HG02678 (cell line): ENCODE data around the gene CLBA1.

ENCODE experiments used
- ATAC-seq: cut with Tn5 transposase; IDR thresholded peaks from one replicate; pipeline ENCODE4 v1.9.1; 2021; ENCODE audit warnings: mild to moderate bottlenecking, moderate library complexity; ENCODE audit not compliant: unreplicated experiment

CLBA1 gene

DNA sequence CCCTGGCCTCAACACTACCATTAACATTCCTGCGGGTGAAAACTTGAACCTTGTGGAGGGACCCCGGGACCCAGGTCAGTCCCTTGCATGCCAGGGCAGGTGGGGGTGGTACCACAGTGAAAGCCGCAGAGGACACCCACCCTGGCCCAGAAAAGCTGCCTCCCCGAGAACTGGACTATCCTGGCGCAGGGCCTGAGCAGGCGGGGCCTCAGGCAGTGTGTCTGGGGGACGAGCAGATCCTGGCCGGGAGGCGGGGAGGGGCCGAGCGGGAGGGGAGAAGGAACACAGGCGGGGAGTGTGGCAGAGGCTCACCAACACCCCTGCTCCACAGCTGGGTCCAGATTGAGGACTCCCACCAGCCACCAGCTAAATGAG is 17.4 kb upstream of the CLBA1 start:
- no peak for ATAC-seq

- ATAC-seq = no peak
Observed at GRCh38 chr14:104968541-104969401, 16.8 kb upstream of the CLBA1 start.

- ATAC-seq = no peak
Observed at GRCh38 chr14:104969741-104970230, 15.8 kb upstream of the CLBA1 start.

GRCh38 chr14:104970231-104971068 is 15.1 kb upstream of the CLBA1 start:
- ATAC-seq = no peak

DNA sequence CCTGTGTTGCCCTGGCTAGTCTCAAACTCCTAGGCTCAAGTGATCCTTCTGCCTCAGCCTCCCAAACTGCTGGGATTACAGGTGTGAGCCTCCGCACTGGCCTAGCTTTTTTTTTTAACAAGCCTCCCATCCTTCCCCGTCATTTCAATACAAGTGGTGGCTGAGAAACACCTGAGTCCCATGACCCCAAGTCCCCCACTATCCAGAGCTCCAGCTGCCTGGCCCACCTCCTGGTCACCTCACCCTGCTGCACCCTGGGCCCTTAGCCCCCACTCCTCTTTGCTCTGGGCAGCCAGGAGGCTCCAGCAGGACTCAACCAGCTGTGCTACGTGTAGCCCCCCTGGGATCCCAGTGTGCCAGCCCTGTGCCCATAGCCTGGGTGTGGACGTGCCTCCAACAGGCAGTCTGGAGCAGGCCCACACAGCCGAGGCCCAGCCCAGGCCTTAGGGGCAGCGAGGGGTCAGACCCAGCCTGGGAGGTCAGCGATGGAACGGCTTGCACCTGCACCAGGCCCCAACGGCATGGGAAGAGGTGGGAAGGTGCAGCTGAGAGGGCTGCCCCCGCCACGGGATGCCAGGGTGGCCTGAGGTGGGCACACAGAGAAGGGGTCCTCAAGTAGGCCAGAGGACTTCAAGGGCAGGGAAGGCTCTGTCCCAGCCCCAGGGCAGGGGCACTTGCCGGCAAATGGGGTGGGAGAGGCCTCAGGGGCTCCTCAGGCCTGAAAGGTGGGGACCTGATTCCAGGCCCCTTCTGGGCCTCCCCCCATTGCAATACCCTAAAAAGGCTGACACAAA is 13.9 kb upstream of the CLBA1 start:
- ATAC-seq = no peak

GRCh38 chr14:104972301-104973134 is 13.1 kb upstream of the CLBA1 start:
- ATAC-seq = no peak

- no peak for ATAC-seq
Observed at GRCh38 chr14:104973135-104973384, 12.5 kb upstream of the CLBA1 start.

GRCh38 chr14:104973385-104974145 is 12.0 kb upstream of the CLBA1 start:
- no peak for ATAC-seq

- no peak for ATAC-seq
Observed at GRCh38 chr14:104974146-104974541, 11.4 kb upstream of the CLBA1 start.

DNA sequence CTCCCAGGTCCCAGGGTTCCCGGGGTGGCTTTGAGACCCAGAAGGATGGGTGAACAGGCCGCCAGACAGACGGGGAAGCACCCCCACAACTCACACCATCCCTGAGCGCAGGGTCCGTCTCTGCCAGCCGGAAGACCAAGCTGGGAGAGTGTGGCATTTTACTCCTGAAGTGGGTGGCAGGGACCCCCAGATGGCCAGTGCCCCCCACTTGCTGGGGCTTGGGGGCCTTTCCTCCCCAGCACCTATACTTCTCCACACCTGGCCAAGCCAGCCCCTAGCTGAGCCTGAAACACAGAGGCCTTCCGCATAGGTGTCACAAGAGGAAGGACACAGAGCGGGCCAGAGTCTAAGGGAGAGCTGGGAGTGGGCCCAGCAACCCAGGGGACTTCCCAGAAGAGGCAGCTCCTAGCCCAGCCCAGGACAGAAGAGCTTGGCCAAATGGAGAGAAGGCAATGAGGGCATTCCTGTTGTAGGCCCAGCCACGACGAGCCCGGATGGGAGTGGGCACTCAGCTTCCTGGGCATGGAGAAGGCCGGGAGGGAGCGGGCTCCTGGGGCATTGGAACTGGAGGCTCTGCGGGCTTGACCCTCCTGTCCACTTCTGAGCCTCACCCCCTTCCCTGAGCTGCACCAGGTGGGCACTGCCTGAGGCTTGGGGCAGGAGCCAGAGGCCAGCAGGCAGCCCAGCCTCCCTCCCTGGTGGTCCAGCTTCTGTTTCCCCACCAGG is 10.8 kb upstream of the CLBA1 start:
- ATAC-seq = no peak

GRCh38 chr14:104975481-104976197 is 9.9 kb upstream of the CLBA1 start:
- no peak for ATAC-seq

- ATAC-seq = no peak
Observed at GRCh38 chr14:104976198-104977007, 9.2 kb upstream of the CLBA1 start.

- ATAC-seq = no peak
Observed at GRCh38 chr14:104977008-104977680, 8.4 kb upstream of the CLBA1 start.

- ATAC-seq = no peak
Observed at GRCh38 chr14:104977681-104978653, 7.6 kb upstream of the CLBA1 start, which contains the start of gene AHNAK2. TSS of gene AHNAK2 (minus strand) at chr14:104978374. CDS start at chr14:104978237, 137 bp downstream.

DNA sequence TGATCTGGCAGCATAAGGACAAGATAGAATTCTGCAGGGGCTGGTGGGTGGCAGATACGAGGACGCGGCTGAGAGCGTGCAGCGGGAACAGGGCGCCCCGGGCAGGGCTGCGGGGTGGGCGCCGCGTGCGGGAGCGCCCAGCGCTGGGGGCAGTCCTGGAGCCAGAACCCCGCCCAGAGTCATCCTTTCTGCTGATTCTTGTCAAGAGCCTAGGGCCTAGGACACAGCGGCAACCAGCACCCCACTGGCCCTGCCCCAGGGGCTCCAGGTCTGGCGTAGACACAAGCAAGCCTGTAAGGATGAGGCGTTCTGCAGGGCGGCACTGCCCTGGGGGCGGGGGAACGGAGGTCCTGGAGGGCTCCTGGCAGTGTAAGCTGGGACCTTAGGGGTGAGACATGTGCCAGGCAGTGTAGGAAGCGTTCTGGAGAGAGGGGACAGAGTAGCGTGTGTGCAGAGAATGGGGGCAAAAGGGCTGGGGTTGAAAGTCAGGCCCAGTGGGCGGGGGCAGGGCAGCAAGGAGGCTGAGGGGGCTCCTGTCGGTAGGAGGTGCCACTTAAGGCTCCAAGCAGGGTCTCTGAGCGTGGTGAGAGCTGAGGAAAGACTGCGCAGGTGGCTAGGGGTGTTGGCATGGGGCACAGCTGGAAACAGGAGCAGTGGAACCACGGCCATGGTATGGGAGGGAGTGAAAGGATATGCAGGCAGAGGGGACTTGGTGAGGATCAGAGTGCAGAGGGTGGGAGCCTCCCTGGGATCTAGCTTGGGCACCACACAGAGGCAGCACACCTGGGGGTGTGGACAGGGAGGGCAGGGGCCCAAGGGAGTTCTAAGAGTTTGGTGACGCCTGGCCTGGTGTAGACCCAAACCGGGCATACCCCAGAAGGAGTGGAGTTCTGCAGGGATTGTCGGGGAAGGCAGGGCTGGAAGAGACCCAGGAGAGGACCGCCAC is 6.6 kb upstream of the CLBA1 start:
- no peak for ATAC-seq
